NCI-H446 treated with DMSO at 0.1 percent for 48 hours (cell line): ENCODE results near the gene FRAS1.
"Not testable (repeated sequence)": the region's sequence is repeated elsewhere in the genome, so short reads cannot be mapped to it uniquely, and the experiment has no call there.

Source experiments
- DNase-seq: peaks from one replicate; lab custom pipeline; 2025; lab: John Stamatoyannopoulos, UW

Gene FRAS1

DNA sequence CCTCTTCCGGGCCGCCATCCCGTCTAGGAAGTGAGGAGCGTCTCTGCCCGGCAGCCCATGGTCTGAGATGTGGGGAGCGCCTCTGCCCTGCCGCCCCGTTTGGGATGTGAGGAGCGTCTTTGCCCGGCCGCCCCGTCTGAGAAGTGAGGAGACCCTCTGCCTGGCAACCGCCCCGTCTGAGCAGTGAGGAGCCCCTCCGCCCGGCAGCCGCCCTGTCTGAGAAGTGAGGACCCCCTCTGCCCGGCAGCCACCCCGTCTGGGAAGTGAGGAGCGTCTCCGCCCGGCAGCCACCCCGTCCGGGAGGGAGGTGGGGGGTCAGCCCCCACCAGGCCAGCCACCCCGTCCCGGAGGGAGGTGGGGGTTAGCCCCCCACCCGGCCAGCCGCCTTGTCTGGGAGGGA is 490.8 kb downstream of the FRAS1 start:
- not testable (repeated sequence) for DNase-seq

DNA sequence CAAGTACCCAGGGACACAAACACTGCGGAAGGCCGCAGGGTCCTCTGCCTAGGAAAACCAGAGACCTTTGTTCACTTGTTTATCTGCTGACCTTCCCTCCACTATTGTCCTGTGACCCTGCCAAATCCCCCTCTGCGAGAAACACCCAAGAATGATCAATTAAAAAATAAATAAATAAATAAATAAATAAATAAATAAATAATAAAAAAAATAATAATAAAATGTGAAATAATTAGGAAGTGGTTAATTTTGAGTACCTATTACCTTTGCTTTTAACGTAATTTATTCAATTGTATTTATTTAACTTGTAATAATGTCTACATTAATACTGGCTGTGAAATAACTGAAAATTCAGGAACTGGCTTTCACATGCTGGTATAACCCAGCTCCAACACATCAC is 491.8 kb downstream of the FRAS1 start:
- not testable (repeated sequence) for DNase-seq

DNA sequence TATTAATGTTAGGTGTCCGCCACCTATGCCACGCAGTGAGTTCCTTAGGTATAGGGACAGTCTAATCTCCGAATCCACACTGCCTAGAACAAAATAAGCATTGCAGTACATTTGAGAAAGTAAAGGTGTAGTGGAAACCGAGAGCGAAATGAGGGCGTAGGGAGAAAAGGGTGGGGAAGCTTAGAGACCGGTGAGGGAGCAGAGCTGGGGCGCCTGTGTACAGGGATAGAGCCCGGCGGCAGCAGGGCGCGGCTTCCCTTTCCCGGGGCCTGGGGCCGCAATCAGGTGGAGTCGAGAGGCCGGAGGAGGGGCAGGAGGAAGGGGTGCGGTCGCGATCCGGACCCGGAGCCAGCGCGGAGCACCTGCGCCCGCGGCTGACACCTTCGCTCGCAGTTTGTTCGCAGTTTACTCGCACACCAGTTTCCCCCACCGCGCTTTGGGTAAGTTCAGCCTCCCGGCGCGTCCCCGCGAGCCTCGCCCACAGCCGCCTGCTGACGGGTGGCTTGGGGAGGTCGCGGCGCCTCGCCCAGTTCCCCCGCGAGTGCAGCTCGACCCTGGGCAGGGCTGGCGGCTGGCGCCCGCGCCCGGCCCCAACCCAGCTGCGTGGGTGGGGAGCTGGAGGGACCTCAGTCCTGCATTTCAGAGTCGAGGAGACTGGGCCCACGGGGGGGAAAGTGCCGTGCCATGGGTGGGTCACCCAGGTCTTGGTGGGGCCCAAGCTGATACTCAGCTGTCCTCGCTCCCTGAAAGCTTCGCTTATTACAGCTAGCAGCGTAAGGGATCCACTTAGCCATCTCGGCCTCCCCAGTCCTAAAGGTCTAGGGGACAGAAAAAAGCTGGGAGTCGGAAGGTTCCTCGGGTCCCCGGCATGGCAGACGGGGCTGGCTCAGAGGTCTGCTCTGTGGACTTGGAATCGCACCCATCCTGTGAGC is 494.6 kb downstream of the FRAS1 start, which contains the start of gene ANXA3:
ANXA3 (plus strand) TSS at position 351 of the 932 bp plus-strand sequence. CDS start 2,704 bp downstream, outside the sequence.
- no peak for DNase-seq

DNA sequence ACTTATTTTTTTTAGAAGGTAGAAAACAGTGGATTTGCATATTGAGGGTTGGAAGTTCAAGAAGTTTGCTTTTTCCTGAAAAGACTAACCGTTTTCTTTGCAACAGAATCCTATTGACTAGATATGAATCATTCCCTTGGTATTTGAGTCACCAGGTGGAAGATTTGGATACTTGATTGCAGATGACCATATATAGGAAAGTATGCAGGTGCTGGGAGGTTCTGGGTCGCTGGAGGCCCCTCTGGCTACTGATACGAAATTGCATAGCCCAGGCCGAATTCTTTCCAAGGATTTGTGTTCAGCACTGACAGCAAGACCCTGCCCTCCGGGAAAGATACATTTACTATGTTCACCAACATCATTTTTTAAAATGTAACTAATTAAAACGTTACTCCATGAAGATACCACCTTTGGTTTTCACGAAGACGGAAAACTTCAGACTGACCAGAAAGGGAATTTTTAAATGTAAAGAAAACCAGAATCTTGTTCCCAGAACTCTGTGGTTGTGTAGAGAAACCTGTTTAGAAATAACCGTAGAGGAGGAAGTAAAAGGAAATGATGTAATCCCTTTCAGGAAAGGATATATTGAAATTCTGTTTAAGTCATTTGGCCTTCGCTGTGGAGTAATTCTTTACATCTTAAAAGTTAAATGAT is 495.4 kb downstream of the FRAS1 start:
- no peak for DNase-seq

DNA sequence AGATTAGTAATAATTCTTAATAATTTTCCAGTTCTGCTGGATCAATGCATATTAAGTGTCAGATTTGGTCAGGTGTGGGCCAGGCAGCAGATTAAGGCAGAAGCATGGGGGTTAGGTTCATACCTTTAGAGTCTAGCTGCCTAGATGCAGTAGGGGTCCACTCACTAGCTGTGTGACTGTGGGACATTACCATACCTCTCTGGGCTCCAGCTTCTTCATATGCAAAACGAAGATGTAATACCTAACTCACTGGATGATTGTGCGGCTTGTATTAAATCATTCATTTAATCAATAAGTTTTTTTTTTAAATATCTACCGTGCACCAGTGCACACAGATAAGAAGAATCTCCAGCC is 495.9 kb downstream of the FRAS1 start:
- DNase-seq, result no peak

DNA sequence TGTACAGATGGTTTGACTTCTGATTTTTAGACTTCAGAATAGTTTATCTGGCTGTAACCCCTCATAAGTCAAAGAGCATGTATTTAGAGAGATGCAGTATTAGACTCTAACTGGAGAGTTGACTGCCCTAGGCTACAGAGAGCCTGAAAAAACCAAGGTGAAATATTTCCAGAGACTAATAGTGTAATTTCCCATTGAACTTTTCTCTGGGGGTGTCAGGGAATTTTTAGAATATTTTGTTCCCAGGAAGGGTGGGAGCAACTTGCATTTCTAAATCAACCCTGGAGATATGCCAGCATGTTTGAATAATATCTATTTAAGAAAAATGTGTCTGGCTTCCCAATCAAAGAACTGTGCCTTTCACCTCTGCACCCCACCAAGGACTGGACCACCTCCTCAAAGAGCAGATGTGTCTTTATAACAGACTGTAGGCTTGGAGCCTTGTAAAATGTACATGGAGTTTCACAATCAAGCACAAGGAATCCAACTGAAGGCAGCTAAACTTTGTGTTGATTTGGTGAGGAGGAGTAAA is 496.5 kb downstream of the FRAS1 start:
- DNase-seq, result no peak

DNA sequence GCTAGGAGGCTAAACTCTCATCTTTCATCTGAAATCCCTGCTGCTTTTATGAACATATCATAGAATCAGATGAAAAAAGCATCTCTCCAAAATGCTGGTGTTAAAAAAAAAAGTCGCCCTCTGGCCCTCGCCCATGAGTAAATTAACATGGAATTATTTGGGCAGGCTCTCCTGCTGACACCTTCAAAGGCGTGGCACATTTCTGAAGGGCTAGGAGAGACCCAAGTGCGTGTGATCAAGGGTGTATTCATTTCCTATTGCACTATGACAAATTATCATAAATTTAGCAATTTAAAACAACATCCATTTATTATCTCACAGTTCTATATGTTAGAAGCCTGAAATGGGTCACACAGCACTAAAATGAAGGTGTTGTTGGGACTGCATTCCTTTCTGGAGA is 499.5 kb downstream of the FRAS1 start:
- DNase-seq, result no peak

DNA sequence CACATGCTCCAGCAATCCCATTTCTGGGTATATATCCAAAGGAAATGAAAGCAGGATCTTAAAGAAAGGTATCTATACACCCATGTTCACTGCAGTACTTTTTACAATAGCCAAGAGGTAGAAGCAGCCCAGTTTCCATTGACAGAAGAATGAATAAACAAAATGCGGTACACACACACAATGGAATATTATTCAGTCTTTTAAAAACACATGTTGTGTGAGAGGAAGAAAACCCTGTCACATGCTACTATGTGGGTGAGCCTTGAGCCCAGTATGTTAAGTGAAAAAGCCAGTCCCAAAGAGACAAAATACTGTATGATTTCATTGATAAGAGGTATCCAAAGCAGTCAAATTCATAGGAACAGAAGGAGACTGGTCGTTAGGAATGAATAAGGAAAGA is 500.7 kb downstream of the FRAS1 start:
- DNase-seq, result no peak

DNA sequence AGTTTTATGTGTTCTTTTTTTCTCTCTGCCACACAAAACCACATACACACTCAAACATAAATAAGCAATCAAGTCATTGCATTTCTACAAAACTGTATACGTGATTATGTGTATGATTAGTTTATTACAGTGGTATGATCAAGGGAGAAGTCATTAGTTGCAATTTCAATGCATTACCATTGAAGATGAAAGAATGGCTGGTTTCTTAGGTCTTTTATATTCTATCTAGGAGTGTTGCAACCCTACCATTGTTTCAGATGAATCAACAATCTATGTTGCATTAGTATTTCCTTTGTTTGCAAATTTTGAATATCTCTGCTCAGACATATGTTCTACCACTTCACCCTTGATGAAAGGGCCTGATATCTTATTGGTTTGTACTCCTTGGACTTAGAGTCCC is 501.3 kb downstream of the FRAS1 start:
- no peak for DNase-seq

DNA sequence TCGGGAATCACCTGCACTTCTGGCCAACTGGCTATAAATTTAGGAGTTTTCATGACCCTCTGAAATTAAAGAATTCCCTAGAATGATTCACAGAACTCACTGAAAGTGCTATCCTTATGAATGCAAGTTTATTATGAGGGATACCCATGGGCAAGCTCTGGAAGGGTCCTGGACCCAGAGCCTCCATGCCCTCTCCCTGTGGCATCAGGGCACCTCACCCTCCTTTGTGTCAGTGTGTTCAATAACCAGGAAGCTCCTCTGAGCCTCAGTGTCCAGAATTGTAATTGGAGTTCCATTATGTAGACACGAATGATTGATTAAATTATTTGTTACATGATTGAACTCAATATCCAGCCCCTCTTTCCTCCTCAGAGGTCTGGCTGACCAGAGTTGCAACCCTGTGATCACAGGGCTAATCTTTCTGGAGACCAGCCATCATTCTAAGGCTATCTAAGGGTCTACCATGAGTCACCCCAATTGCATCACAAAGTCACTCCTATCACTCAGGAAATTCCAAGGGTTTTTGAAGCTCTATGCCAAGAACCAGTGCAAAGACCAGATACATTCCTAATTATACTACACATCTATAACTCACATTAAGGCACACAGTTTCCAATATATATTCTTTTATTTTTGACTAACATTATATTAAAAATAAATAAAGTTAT is 503.3 kb downstream of the FRAS1 start:
- DNase-seq, result no peak

DNA sequence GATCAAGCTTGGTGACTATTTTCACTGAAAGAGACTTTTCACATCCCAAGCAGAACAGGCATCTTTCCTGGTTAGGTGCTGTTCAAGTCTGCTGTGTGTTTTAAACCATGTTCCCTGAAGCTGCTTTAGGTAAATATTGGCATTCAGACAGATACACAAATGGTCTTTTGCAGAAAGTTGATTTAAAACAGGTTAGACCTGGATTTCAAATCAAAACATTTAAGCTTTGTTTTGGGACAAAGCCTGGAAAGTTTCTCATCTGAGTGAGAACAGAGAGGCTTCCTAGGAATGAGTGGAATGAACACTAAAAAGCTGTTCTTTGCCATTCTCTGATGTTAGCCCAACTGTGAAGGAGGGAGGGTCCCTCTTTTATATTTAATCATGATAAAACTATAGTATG is 504.6 kb downstream of the FRAS1 start:
- DNase-seq, result no peak

DNA sequence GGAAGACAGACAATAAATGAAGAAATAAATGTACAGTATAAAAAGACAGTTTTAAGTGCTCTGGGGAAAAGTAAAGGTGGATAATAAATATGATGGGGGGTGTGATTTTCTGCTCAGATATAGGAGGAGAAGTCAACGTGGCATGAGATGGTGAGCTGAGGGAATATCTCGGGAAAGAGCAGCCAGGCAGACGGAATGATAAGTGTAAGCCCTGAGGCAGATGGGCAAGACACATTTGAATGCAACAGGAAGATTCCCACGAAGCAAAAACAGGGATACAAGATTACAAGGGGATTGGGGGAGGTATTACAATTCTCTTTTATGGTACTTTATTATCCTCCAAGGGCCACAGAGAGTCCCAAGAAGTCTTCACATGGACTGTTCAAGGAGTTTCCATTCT is 505.6 kb downstream of the FRAS1 start:
- DNase-seq, result no peak

DNA sequence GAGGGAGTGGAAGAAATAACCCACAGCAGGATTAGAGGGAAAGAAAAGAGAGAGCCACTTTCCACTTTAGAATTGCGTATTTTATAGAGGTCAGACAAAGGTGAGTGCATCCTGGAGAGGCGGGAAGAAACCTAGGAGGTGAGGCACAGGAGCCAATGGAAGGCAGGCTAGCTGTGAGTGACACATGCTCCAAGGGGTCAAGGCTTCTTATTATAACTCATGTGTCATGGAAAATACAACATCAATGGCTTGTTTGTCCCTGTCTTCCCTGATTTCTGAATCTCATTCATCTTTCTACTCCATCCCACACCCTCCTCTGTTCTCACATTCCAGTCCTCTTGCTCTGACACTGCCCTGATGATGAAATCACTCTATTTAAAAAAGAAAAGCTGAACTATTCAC is 508.8 kb downstream of the FRAS1 start:
- DNase-seq, result no peak

DNA sequence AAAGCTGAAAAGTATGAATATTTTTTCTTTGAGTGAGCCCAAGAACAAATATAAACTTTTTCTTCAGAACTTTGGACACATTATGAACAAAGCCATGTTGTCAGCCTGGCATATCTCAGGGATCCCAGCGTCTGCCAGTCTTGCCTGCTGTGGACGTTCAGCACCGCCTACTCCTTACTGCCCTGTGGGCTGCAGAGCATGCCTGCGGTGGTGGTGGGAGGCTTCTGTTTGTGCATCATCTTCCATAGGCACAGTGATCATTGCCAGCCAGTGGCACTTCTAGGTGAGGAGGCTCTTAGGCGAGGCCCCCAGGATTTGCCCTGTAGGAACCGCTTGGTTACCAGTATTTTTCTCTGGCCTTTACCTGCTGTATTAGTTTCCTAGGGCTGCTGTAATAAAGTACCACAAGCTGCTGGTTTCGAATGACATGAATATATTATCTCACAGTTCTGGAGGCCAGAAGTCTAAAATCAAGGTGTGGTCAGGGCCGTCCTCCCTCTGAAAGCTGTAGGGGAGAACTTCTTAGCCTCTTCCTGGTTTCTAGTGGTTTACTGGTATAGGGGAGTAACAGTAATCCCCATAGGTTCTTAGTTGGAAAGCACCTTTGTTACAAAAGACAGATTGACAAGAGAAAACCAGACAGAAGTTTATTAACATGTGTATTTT is 509.8 kb downstream of the FRAS1 start:
- DNase-seq, result no peak

DNA sequence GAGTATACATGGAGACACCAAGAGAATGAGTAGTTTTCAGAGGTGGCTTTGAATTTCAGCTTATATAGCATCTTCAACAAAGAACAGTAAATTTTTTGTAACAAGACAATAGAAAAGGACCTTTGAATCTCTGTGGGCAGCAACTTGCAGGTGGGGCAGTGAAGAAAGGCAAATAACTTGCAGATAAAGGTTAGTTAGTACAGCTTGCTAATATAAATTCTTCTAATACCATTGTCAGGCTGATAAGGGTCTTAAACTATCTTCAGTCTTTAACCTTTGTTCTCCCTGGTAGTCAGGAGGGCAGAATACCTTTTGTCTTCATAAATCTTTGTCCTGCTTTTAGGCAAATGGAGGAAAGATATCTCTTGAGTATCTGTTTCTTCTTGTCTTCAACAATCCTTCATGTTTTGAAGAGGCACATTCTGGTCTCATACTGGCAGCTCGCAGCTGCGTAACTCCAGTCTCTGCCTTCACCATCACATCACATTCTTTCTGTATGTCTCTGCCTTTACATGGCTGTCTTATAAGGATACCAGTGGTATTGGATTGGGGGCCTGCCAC is 510.5 kb downstream of the FRAS1 start:
- DNase-seq, result no peak

DNA sequence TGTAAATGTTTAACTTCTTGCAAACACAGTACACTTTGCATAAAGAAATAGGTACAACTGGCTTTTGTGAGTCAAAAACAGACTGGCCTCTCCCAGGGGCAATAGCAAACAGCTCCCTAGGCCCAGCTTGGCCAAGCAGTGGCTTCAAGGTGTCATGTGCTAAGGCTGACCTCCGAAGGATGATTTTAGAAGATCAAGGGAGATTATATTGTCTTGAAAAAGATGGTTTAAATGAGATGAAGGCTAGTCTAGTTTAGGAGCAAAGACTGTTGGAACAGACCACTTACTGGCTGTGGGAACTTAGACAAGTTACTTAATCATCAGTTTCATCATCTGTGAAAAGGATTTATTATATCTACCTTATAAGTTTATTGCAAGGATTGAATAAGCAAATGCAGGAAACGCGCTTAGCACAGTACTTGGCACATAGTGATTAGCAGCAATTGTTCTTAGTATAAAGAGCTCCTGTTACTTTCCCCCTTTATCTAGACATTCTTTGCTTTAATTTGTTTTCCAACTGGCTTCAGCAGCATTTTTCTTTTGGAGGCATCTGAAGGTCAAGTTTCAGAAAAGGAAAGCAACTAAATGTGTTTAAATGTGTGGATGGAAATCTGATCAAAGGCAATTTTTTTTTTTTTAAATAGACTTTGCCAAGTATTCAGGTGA is 511.6 kb downstream of the FRAS1 start:
- no peak for DNase-seq

DNA sequence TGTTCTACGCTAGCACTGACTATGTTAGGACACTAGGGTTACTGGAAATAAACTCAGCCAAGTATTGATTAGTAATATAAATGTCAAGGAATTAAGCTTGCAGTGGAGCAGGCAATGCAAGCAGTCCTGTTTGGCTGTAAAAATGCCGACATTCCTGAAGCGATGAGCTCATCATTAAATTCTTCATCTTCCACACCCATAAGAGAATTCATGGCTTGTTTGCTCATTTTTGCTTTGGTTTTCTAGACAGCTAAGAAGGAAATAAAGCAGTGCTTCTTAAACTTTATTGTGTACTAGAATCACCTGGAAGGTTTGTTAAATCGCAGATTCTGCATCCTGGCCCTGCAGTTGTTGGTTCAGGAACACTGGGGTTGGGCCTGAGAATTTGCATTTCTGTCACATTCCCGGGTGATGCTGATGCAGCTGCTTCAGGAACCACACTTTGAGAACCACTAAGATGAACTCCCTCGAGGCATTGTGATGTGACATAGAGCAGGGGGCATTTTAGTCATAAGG is 512.2 kb downstream of the FRAS1 start:
- no peak for DNase-seq

DNA sequence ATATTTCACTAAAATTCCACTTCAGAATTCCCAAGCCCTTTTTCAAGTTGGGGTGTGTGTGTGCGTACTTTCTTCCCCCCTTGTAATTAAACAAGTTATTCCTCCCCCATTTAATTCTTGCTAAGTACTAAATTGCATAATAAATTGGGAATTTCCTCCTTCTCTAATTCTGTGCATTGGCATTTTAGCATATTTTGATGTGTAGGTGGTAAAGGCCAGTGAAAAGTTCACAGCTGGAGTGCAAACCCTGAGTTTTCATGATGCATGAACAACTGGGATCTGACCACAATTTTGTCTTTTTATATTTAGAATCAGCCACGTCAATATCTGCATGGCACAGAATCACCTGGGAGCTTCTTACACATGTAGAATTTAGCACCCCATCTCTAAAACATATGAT is 513.0 kb downstream of the FRAS1 start:
- DNase-seq, result no peak

DNA sequence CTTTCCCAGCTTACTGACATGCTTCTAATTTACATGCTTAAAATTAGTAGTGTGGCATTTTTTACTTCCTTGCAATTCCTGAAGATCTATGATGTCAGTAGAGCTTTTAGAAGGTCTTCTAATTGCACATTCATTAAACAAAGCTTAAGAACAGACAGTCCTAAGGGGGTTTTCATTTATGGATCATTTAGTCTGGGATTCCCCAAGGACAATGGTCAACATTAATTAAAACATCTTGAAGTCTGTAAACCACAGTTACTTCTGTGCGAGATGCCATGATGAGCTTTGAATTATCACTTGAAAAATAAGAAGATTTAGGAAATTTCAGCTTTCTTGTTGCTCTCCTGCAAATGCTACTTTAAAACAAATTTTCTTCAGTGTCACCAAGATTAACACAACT is 514.7 kb downstream of the FRAS1 start:
- no peak for DNase-seq

DNA sequence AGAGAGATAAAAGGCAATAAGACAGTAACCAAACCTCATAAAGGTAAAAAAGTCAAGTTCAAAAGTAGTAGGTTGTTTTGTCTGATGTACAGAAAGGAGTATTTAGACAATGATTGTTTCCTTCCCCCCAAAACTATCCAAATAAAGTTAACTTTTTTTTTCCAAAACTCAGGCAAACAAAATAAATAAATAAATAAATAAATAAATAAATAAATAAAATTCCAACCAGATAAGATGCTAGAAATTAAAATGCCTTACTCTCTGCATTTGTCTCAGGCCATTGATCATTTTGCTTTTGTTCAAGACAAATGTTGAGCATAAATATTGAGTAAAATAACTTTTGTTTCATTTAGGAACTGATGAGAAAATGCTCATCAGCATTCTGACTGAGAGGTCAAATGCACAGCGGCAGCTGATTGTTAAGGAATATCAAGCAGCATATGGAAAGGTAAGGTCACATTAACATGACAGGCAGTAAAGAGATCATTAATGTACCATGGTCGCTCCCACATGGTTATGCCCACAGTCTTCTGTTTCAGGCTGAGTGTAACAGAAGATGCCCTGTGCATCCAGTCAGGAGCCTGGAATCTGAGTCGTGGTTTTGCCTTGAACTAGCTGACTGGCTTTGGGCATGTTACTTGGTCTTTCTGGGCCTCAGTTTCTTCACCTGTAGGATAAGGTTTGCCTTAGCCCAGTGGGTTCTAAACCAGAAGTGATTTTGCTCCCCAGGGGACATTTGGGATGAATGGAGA is 521.7 kb downstream of the FRAS1 start:
- no peak for DNase-seq
